ENCODE measurements around the gene TMEM181.
"Not testable (repeated sequence)": the region's sequence is repeated elsewhere in the genome, so short reads cannot be mapped to it uniquely, and the experiment has no call there.

Gene TMEM181

DNA sequence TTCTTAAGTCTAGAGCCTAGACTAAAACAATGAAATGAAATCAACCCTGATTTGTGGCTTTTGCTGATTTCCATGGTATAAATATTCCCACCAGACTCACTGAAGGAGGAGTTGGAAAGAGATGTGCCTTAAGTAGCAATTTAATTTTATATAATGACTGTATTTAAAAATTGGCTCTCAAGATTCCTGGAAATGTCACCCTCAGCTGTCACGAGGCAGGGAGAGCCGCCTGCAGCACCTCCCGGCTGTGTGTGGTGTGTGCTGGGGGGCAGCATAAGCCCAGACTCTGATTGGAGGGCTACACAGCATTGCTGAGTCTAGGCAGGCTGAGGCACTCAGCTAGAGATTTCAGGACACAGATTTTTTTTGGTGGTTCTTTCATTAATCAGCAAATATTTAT, 40.6 kb upstream of the TMEM181 start:
- Histone ChIP-seq H3K9ac (ENCODE audit: low read length) (no peak overlapping the region), H3K4me3 (ENCODE audit: low read length) (no peak overlapping the region), H3K36me3 (replicated peaks; ENCODE audit: low read depth, low read length) (no peaks in the 10 kb centered on the region), H3K27me3 (ENCODE audit: low read depth, low read length) (no peaks in the 10 kb centered on the region), H3K4me1 (ENCODE audit: low read length) (peaks cover 7% of the 10 kb centered on the region), H3K4me2 (ENCODE audit: low read length) (no peak overlapping the region), H3K27ac (ENCODE audit: low read length) (no peak overlapping the region), H4K20me1 (ENCODE audit: insufficient read depth, low read length) (no peaks in the 10 kb centered on the region), H2AFZ (ENCODE audit: low read depth, low read length) (no peak overlapping the region), H3K9me3 (ENCODE audit: insufficient read depth, low read length) (no peaks in the 10 kb centered on the region), H3K79me2 (ENCODE audit: low read length) (no peaks in the 10 kb centered on the region)
- TF ChIP-seq, protein P1, sequence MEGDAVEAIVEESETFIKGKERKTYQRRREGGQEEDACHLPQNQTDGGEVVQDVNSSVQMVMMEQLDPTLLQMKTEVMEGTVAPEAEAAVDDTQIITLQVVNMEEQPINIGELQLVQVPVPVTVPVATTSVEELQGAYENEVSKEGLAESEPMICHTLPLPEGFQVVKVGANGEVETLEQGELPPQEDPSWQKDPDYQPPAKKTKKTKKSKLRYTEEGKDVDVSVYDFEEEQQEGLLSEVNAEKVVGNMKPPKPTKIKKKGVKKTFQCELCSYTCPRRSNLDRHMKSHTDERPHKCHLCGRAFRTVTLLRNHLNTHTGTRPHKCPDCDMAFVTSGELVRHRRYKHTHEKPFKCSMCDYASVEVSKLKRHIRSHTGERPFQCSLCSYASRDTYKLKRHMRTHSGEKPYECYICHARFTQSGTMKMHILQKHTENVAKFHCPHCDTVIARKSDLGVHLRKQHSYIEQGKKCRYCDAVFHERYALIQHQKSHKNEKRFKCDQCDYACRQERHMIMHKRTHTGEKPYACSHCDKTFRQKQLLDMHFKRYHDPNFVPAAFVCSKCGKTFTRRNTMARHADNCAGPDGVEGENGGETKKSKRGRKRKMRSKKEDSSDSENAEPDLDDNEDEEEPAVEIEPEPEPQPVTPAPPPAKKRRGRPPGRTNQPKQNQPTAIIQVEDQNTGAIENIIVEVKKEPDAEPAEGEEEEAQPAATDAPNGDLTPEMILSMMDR (IDR thresholded peaks at IDR 0.05; ENCODE audit: low read depth, low read length): no peak
- TF ChIP-seq EZH2phosphoT487 (IDR thresholded peaks at IDR 0.05; ENCODE audit: low read depth): no peak

DNA sequence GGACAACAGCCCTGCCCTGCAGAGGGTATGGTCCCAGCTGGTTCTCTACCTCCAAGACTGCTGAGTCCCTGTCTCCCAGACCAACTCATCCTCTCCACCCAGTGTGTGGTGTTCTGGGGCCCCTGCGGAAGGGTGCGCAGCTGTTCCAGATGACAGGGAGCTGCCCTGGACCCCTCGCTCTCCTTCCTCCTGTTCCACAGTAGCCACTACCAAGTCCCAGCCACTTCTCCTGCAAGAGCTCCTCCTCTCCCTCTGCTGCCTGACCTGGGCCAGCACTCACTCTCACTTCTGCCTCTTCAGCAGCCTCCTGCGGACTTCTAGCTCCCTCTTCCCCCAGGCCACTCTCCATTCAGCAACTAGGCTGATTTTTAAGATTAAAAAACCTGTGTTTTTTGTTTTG, 40.1 kb upstream of the TMEM181 start:
- Histone ChIP-seq H3K27ac (ENCODE audit: low read length) (no peak overlapping the region), H3K36me3 (replicated peaks; ENCODE audit: low read depth, low read length) (no peaks in the 10 kb centered on the region), H3K4me1 (ENCODE audit: low read length) (peaks cover 7% of the 10 kb centered on the region), H3K79me2 (ENCODE audit: low read length) (no peaks in the 10 kb centered on the region), H3K4me3 (ENCODE audit: low read length) (no peak overlapping the region), H3K27me3 (ENCODE audit: low read depth, low read length) (no peaks in the 10 kb centered on the region), H4K20me1 (ENCODE audit: insufficient read depth, low read length) (no peaks in the 10 kb centered on the region), H2AFZ (ENCODE audit: low read depth, low read length) (no peak overlapping the region), H3K9ac (ENCODE audit: low read length) (no peak overlapping the region), H3K4me2 (ENCODE audit: low read length) (no peak overlapping the region), H3K9me3 (ENCODE audit: insufficient read depth, low read length) (no peaks in the 10 kb centered on the region)
- TF ChIP-seq EZH2phosphoT487 (IDR thresholded peaks at IDR 0.05; ENCODE audit: low read depth): no peak
- TF ChIP-seq, protein P1 (IDR thresholded peaks at IDR 0.05; ENCODE audit: low read depth, low read length): no peak

DNA sequence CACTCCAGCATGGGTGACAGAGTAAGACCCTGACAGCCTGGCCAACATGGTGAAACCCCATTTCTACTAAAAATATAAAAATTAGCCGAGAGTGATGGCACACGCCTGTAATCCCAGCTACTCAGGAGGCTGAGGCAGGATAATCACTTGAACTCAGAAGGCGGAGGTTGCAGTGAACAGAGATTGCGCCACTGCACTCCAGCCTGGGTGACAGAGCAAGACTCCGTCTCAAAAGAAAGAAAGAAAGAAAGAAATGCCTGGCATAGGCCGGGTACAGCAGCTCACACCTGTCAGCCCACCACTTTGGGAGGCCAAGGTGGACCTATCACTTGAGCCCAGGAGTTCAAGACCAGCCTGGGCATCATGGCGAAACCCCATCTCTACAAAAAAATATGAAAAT, 38.9 kb upstream of the TMEM181 start:
- not testable (repeated sequence) for H3K36me3 ChIP-seq (replicated peaks; ENCODE audit: low read depth, low read length); H3K4me3 ChIP-seq (ENCODE audit: low read length); H3K4me1 ChIP-seq (ENCODE audit: low read length); H2AFZ ChIP-seq (ENCODE audit: low read depth, low read length); H3K27me3 ChIP-seq (ENCODE audit: low read depth, low read length); H3K9ac ChIP-seq (ENCODE audit: low read length); H3K79me2 ChIP-seq (ENCODE audit: low read length); H3K27ac ChIP-seq (ENCODE audit: low read length); H3K4me2 ChIP-seq (ENCODE audit: low read length); H3K9me3 ChIP-seq (ENCODE audit: insufficient read depth, low read length); H4K20me1 ChIP-seq (ENCODE audit: insufficient read depth, low read length)

DNA sequence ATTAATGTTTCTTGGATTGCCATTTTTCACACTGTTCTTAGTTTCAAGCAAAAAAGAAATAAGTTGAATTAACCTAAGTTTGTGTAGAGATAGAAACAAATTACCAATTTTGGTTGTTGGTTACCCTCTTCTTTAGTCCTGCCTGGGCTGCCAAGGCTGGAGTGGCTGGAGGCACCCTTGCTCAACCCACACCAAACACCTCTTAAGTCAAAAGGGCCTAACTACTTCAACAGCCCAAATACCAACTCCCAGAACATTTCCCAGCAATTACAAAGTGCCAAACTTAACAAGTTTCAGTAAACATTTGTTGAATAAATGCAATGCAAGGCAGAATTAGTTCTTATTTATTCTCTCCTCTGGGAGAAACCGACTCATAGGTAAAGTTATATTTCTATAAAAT, 38.1 kb upstream of the TMEM181 start:
- Histone ChIP-seq H3K79me2 (ENCODE audit: low read length) (no peaks in the 10 kb centered on the region), H3K27me3 (ENCODE audit: low read depth, low read length) (no peaks in the 10 kb centered on the region), H3K4me2 (ENCODE audit: low read length) (no peak overlapping the region), H3K4me1 (ENCODE audit: low read length) (peaks cover 7% of the 10 kb centered on the region), H3K9ac (ENCODE audit: low read length) (no peak overlapping the region), H2AFZ (ENCODE audit: low read depth, low read length) (no peak overlapping the region), H4K20me1 (ENCODE audit: insufficient read depth, low read length) (no peaks in the 10 kb centered on the region), H3K36me3 (replicated peaks; ENCODE audit: low read depth, low read length) (no peaks in the 10 kb centered on the region), H3K9me3 (ENCODE audit: insufficient read depth, low read length) (no peaks in the 10 kb centered on the region), H3K4me3 (ENCODE audit: low read length) (no peak overlapping the region), H3K27ac (ENCODE audit: low read length) (no peak overlapping the region)
- TF ChIP-seq EZH2phosphoT487 (IDR thresholded peaks at IDR 0.05; ENCODE audit: low read depth): no peak
- TF ChIP-seq, protein P1 (IDR thresholded peaks at IDR 0.05; ENCODE audit: low read depth, low read length): no peak

DNA sequence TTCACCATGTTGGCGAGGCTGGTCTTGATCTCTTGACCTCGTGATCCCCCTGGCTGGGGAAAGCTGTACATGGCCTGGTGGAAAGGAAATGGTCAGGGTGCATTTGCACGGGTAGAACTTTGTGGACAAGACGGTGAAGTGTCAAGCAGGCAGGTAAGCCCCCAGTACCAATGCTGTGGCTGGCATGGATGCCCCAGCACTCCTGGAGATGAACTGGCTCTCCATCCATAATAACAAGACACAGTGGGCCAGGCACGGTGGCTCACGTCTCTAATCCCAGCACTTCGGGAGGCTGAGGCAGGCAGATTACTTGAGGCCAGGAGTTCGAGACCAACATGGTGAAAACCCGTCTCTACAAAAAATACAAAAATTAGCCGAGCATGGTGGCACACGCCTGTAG, 37.3 kb upstream of the TMEM181 start:
- H2AFZ ChIP-seq (ENCODE audit: low read depth, low read length): no peak overlapping the region
- peaks cover 5% of the 10 kb centered on the region for H3K4me1 ChIP-seq (ENCODE audit: low read length)
- H3K9ac ChIP-seq (ENCODE audit: low read length): no peak overlapping the region
- H3K4me3 ChIP-seq (ENCODE audit: low read length): no peak overlapping the region
- H3K9me3 ChIP-seq (ENCODE audit: insufficient read depth, low read length): no peaks in the 10 kb centered on the region
- no peaks in the 10 kb centered on the region for H3K36me3 ChIP-seq (replicated peaks; ENCODE audit: low read depth, low read length)
- no peaks in the 10 kb centered on the region for H3K79me2 ChIP-seq (ENCODE audit: low read length)
- H3K27me3 ChIP-seq (ENCODE audit: low read depth, low read length): no peaks in the 10 kb centered on the region
- H3K4me2 ChIP-seq (ENCODE audit: low read length): no peak overlapping the region
- H4K20me1 ChIP-seq (ENCODE audit: insufficient read depth, low read length): no peaks in the 10 kb centered on the region
- no peak overlapping the region for H3K27ac ChIP-seq (ENCODE audit: low read length)
- TF ChIP-seq EZH2phosphoT487 (IDR thresholded peaks at IDR 0.05; ENCODE audit: low read depth): no peak
- TF ChIP-seq, protein P1 (IDR thresholded peaks at IDR 0.05; ENCODE audit: low read depth, low read length): no peak

Measured in OCI-LY3 (cell line).